ENCODE results near the gene CD58.
"Not testable (repeated sequence)": the region's sequence is repeated elsewhere in the genome, so short reads cannot be mapped to it uniquely, and the experiment has no call there.

CD58 gene

GRCh38 chr1:116591006-116591950, 20.5 kb upstream of the CD58 start:
- H3K27me3 Mint-ChIP-seq (ENCODE audit: low read depth, poor library complexity); H3K4me3 Mint-ChIP-seq; DNase-seq; H3K27ac Mint-ChIP-seq; H3K9me3 Mint-ChIP-seq: not testable (repeated sequence)
- Mint-ChIP-seq H3K36me3 (ENCODE audit: low read depth) (peaks cover 12% of the 10 kb centered on the region), H3K4me1 (peaks cover 37% of the 10 kb centered on the region)

- not testable (repeated sequence) for H3K27ac Mint-ChIP-seq; H3K4me3 Mint-ChIP-seq; H3K9me3 Mint-ChIP-seq; DNase-seq; H3K27me3 Mint-ChIP-seq (ENCODE audit: low read depth, poor library complexity)
- peaks cover 16% of the 10 kb centered on the region for H3K36me3 Mint-ChIP-seq (ENCODE audit: low read depth)
- peaks cover 41% of the 10 kb centered on the region for H3K4me1 Mint-ChIP-seq
Observed at GRCh38 chr1:116590359-116591005, 19.7 kb upstream of the CD58 start.

- DNase-seq; H3K27ac Mint-ChIP-seq; H3K4me3 Mint-ChIP-seq; H3K9me3 Mint-ChIP-seq; H3K27me3 Mint-ChIP-seq (ENCODE audit: low read depth, poor library complexity): not testable (repeated sequence)
- peaks cover 24% of the 10 kb centered on the region for H3K36me3 Mint-ChIP-seq (ENCODE audit: low read depth)
- peaks cover 41% of the 10 kb centered on the region for H3K4me1 Mint-ChIP-seq
Observed at GRCh38 chr1:116589101-116589735, 18.4 kb upstream of the CD58 start.

GRCh38 chr1:116587501-116588227, 16.8 kb upstream of the CD58 start:
- H3K27me3 Mint-ChIP-seq (ENCODE audit: low read depth, poor library complexity) = no peaks in the 10 kb centered on the region
- peak overlapping the region; percentile 43 for H3K27ac Mint-ChIP-seq
- H3K4me3 Mint-ChIP-seq = no peak overlapping the region

GRCh38 chr1:116586741-116587143, 15.9 kb upstream of the CD58 start:
- no peak for DNase-seq
- peaks cover 4% of the 10 kb centered on the region for H3K27me3 Mint-ChIP-seq (ENCODE audit: low read depth, poor library complexity)
- H3K36me3 Mint-ChIP-seq (ENCODE audit: low read depth) = peaks cover 32% of the 10 kb centered on the region
- H3K4me3 Mint-ChIP-seq = no peak overlapping the region
- TF ChIP-seq, protein P1, sequence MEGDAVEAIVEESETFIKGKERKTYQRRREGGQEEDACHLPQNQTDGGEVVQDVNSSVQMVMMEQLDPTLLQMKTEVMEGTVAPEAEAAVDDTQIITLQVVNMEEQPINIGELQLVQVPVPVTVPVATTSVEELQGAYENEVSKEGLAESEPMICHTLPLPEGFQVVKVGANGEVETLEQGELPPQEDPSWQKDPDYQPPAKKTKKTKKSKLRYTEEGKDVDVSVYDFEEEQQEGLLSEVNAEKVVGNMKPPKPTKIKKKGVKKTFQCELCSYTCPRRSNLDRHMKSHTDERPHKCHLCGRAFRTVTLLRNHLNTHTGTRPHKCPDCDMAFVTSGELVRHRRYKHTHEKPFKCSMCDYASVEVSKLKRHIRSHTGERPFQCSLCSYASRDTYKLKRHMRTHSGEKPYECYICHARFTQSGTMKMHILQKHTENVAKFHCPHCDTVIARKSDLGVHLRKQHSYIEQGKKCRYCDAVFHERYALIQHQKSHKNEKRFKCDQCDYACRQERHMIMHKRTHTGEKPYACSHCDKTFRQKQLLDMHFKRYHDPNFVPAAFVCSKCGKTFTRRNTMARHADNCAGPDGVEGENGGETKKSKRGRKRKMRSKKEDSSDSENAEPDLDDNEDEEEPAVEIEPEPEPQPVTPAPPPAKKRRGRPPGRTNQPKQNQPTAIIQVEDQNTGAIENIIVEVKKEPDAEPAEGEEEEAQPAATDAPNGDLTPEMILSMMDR (IDR thresholded peaks at IDR 0.05) = no peak
- H3K27ac Mint-ChIP-seq = peak overlapping the region; percentile 16
- no peaks in the 10 kb centered on the region for H3K9me3 Mint-ChIP-seq
- peaks cover 31% of the 10 kb centered on the region for H3K4me1 Mint-ChIP-seq

More at GRCh38 chr1:116587501-116588227, 16.8 kb upstream of the CD58 start:
- peaks cover 29% of the 10 kb centered on the region for H3K36me3 Mint-ChIP-seq (ENCODE audit: low read depth)
- peaks cover 40% of the 10 kb centered on the region for H3K4me1 Mint-ChIP-seq
- no peak for DNase-seq
- TF ChIP-seq, protein P1 (IDR thresholded peaks at IDR 0.05) = no peak
- no peaks in the 10 kb centered on the region for H3K9me3 Mint-ChIP-seq

DNA sequence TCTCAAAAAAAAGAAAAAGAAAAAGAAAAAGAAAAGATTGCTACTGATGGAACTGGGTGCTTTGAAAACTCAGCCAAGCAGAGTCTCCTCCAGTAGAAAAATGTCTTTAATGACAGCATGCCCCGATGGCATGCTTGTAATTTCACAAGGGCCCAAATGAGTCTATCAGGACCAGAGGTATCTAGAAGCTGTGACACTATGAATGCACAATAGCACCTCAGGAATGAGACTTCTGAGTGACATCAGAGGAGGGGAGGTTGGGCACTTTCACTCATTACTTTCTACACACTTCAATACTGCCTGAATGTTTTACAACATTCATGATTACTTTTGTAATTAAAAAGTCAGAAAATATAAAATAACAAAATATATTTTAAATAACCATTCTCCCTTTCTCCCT, 15.1 kb upstream of the CD58 start:
- no peak overlapping the region for H3K27ac Mint-ChIP-seq
- peaks cover 31% of the 10 kb centered on the region for H3K4me1 Mint-ChIP-seq
- H3K36me3 Mint-ChIP-seq (ENCODE audit: low read depth) = peaks cover 32% of the 10 kb centered on the region
- DNase-seq = no peak
- H3K27me3 Mint-ChIP-seq (ENCODE audit: low read depth, poor library complexity) = peaks cover 4% of the 10 kb centered on the region
- TF ChIP-seq, protein P1 (IDR thresholded peaks at IDR 0.05) = no peak
- no peak overlapping the region for H3K4me3 Mint-ChIP-seq
- no peaks in the 10 kb centered on the region for H3K9me3 Mint-ChIP-seq
